HepG2 (cell line): ENCODE measurements around the gene PPP1CA. TPM values are rescaled to one million over a fixed set of nuclear protein-coding genes. Genes with fewer than 3 reads are reported as not detected.

Experiments
- EEA1 ChIP-seq: sonication (generic); formaldehyde crosslinking; IDR thresholded peaks from 2 replicates; pipeline ENCODE4 v1.5.1; 2020; ENCODE audit warnings: mild to moderate bottlenecking, missing genetic modification reagents, borderline replicate concordance
- ELF1 ChIP-seq: sonication (generic); formaldehyde crosslinking; IDR thresholded peaks from 2 replicates; pipeline ENCODE4 v1.4.0; 2020; ENCODE audit warnings: missing genetic modification reagents
- GTF2F1 ChIP-seq: fragments of 150-350 bp; IDR thresholded peaks from 2 replicates; pipeline ENCODE4 v1.6.1; 2014; ENCODE audit warnings: low read length
- HMGA1 ChIP-seq: sonication (generic); formaldehyde crosslinking; conservative IDR thresholded peaks from 2 replicates; pipeline ENCODE4 v1.4.0; 2020; ENCODE audit warnings: missing genetic modification reagents
- HNRNPL ChIP-seq: fragments of 200-400 bp; formaldehyde crosslinking; IDR thresholded peaks from 2 replicates; pipeline ENCODE4 v1.6.1; 2017; ENCODE audit warnings: mild to moderate bottlenecking, low read depth, low read length
- MIXL1 ChIP-seq: IDR thresholded peaks from 2 replicates; pipeline ENCODE4 v1.6.1; 2016
- PHF8 ChIP-seq: sonication (generic); formaldehyde crosslinking; IDR thresholded peaks from 2 replicates; pipeline ENCODE4 v1.5.0; 2020; ENCODE audit warnings: missing genetic modification reagents
- SMAD1 ChIP-seq: sonication (generic); formaldehyde crosslinking; IDR thresholded peaks from 2 replicates; pipeline ENCODE4 v1.4.0; 2020; ENCODE audit warnings: missing genetic modification reagents, low read depth, mild to moderate bottlenecking, borderline replicate concordance
- STAT5B ChIP-seq: sonication (generic); formaldehyde crosslinking; IDR thresholded peaks from 2 replicates; pipeline ENCODE4 v1.4.0; 2020; ENCODE audit warnings: missing genetic modification reagents
- YY1 ChIP-seq: IDR thresholded peaks from 2 replicates; pipeline ENCODE4 v1.6.1; 2011; ENCODE audit warnings: low read length, low read depth, moderate library complexity, mild to moderate bottlenecking; ENCODE audit not compliant: insufficient read depth, insufficient replicate concordance
- ZNF121 ChIP-seq: sonication (generic); formaldehyde crosslinking; IDR thresholded peaks from 2 replicates; pipeline ENCODE4 v1.5.0; 2020; ENCODE audit warnings: mild to moderate bottlenecking, missing genetic modification reagents
- ZNF260 ChIP-seq: sonication (generic); formaldehyde crosslinking; IDR thresholded peaks from 2 replicates; pipeline ENCODE4 v1.4.0; 2020; ENCODE audit warnings: missing genetic modification reagents, low read depth, mild to moderate bottlenecking, borderline replicate concordance
- ZNF567 ChIP-seq: sonication (generic); formaldehyde crosslinking; IDR thresholded peaks from 2 replicates; pipeline ENCODE4 v1.8.1; 2023; ENCODE audit warnings: mild to moderate bottlenecking, missing genetic modification reagents, borderline replicate concordance
- ZNF629 ChIP-seq: sonication (generic); formaldehyde crosslinking; conservative IDR thresholded peaks from 2 replicates; pipeline ENCODE4 v1.5.0; 2020; ENCODE audit warnings: missing genetic modification reagents
- ZNF672 ChIP-seq: sonication (generic); formaldehyde crosslinking; IDR thresholded peaks from 2 replicates; pipeline ENCODE4 v1.8.1; 2022; ENCODE audit warnings: missing genetic modification reagents
- polyA plus RNA-seq, 8 experiments: library from polyadenylated mRNA; depleted of rRNA in 3 of 8; stranded (reverse) in 7 of 8; unstranded in 1 of 8; fragments of >200 nt; fragmentation: Illumina TruSeq in 4 of 8; extraction: Trizol in 4 of 8; gene quantifications; 2 replicates each; pipeline versions ENCODE4 v1.2.1 to v1.2.3, GENCODE V29; 2011 to 2016; ENCODE audit warnings: low read depth in 4 of 8, missing spikeins in 1 of 8, mixed read lengths in 1 of 8; ENCODE audit not compliant: insufficient read depth in 1 of 8
- total RNA-seq, 5 experiments: library from RNA; depleted of rRNA; stranded (reverse); fragments of >200 nt; fragmentation: Illumina TruSeq; extraction: Trizol; gene quantifications; 2 replicates each; pipeline ENCODE4 v1.2.3, GENCODE V29; 2016; ENCODE audit warnings: low read depth in 1 of 5
- TF ChIP-seq, protein P1 (sequence below): sonication (generic); formaldehyde crosslinking; IDR thresholded peaks from 2 replicates; pipeline ENCODE4 v1.8.0; 2023; ENCODE audit warnings: mild to moderate bottlenecking, missing genetic modification reagents
- TF ChIP-seq, protein P2 (sequence below): IDR thresholded peaks from 2 replicates; pipeline ENCODE4 v1.6.1; 2016; ENCODE audit warnings: low read depth
- TF ChIP-seq, protein P3 (sequence below): conservative IDR thresholded peaks from 2 replicates; pipeline ENCODE4 v1.6.1; 2018; ENCODE audit warnings: missing genetic modification reagents
- TF ChIP-seq, protein P4 (sequence below): sonication (generic); formaldehyde crosslinking; IDR thresholded peaks from 2 replicates; pipeline ENCODE4 v1.4.0; 2020; ENCODE audit warnings: missing genetic modification reagents, borderline replicate concordance
- TF ChIP-seq, protein P5 (sequence below): sonication (generic); formaldehyde crosslinking; IDR thresholded peaks from 2 replicates; pipeline ENCODE4 v1.9.0; 2022; ENCODE audit warnings: missing genetic modification reagents, mild to moderate bottlenecking, borderline replicate concordance

PPP1CA gene
- total and polyA plus RNA-seq, 2 of the 13 experiments (the other 11 are each of a cell fraction or from before 2014, with no cell fraction given) = 149 to 170 TPM

DNA sequence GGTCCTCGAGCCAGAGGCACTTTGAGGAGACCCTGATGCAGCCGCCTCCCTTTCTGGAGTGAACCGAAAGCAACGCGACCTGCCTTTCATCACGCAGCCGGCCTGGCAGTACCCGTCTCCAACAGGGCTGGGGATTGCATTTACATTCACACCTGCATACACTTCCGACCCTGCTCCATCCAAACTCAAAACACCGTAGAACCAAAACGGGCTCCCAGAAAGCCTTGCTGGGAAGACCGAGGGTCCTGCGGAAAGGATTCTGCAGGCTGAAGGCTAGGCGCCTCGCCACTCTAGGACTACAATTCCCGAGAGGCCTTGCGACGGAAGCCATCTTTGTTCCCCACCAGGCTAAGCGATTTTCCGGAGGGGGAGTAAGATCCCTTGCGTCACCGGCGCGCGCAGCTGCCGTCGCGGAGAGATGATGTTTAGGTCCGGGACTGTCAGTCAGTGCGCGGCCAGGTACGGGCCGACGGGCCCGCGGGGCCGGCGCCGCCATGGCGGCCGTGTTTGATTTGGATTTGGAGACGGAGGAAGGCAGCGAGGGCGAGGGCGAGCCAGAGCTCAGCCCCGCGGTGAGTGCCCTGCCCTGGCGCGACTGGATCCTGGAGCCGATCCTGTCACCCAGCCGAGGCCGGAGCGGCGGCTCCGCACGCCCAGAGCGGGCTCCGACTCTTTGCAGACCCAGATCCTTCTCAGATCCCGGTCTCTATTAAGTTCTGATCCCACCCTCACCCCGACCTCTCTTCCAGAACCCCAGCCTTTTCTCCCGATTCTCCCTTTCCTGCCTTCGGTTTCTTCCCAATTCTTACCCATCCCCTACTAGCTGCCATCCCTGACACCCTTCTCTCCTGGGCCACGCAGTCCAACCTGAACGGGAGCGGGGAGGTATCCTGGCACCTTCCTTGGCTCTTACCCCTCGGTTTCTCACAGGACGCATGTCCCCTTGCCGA lies 26.7 kb upstream of the PPP1CA start, which contains the start of gene RPS6KB2 (continued):
- TF ChIP-seq, protein P1, sequence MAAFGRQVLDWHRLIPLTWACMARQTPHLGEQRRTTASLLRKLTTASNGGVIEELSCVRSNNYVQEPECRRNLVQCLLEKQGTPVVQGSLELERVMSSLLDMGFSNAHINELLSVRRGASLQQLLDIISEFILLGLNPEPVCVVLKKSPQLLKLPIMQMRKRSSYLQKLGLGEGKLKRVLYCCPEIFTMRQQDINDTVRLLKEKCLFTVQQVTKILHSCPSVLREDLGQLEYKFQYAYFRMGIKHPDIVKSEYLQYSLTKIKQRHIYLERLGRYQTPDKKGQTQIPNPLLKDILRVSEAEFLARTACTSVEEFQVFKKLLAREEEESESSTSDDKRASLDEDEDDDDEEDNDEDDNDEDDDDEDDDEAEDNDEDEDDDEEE (CRISPR knock-in tag) = peak; percentile 40; the same call in 1 of the 2 replicates
- TF ChIP-seq MIXL1 (CRISPR knock-in tag) (0 out of 2 replicates have a peak, but pooled peaks have one; percentile 58), ZNF121 (no peak), ZNF672 (CRISPR knock-in tag) (no peak), GTF2F1 (no peak), ZNF260 (CRISPR knock-in tag) (no peak), PHF8 (peak; percentile 84), HNRNPL (0 out of 2 replicates have a peak, but pooled peaks have one; percentile 17), STAT5B (CRISPR knock-in tag) (0 out of 2 replicates have a peak, but pooled peaks have one; percentile 39), HMGA1 (CRISPR knock-in tag) (no peak), ELF1 (peak; percentile 92), ZNF629 (CRISPR knock-in tag) (0 out of 2 replicates have a peak, but pooled peaks have one; percentile 23), ZNF567 (peak; percentile 88; the same call in 1 of the 2 replicates), SMAD1 (CRISPR knock-in tag) (peak; percentile 43; the same call in 1 of the 2 replicates), EEA1 (CRISPR knock-in tag) (no peak), YY1 (peak; percentile 99)
- TF ChIP-seq, protein P2, sequence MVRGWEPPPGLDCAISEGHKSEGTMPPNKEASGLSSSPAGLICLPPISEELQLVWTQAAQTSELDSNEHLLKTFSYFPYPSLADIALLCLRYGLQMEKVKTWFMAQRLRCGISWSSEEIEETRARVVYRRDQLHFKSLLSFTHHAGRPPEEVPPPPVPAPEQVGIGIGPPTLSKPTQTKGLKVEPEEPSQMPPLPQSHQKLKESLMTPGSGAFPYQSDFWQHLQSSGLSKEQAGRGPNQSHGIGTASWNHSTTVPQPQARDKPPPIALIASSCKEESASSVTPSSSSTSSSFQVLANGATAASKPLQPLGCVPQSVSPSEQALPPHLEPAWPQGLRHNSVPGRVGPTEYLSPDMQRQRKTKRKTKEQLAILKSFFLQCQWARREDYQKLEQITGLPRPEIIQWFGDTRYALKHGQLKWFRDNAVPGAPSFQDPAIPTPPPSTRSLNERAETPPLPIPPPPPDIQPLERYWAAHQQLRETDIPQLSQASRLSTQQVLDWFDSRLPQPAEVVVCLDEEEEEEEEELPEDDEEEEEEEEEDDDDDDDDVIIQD = no peak
- TF ChIP-seq, protein P3, sequence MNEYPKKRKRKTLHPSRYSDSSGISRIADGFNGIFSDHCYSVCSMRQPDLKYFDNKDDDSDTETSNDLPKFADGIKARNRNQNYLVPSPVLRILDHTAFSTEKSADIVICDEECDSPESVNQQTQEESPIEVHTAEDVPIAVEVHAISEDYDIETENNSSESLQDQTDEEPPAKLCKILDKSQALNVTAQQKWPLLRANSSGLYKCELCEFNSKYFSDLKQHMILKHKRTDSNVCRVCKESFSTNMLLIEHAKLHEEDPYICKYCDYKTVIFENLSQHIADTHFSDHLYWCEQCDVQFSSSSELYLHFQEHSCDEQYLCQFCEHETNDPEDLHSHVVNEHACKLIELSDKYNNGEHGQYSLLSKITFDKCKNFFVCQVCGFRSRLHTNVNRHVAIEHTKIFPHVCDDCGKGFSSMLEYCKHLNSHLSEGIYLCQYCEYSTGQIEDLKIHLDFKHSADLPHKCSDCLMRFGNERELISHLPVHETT (CRISPR knock-in tag) = peak; percentile 89; the same call in 1 of the 2 replicates
- TF ChIP-seq, protein P4, sequence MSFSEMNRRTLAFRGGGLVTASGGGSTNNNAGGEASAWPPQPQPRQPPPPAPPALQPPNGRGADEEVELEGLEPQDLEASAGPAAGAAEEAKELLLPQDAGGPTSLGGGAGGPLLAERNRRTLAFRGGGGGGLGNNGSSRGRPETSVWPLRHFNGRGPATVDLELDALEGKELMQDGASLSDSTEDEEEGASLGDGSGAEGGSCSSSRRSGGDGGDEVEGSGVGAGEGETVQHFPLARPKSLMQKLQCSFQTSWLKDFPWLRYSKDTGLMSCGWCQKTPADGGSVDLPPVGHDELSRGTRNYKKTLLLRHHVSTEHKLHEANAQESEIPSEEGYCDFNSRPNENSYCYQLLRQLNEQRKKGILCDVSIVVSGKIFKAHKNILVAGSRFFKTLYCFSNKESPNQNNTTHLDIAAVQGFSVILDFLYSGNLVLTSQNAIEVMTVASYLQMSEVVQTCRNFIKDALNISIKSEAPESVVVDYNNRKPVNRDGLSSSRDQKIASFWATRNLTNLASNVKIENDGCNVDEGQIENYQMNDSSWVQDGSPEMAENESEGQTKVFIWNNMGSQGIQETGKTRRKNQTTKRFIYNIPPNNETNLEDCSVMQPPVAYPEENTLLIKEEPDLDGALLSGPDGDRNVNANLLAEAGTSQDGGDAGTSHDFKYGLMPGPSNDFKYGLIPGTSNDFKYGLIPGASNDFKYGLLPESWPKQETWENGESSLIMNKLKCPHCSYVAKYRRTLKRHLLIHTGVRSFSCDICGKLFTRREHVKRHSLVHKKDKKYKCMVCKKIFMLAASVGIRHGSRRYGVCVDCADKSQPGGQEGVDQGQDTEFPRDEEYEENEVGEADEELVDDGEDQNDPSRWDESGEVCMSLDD (CRISPR knock-in tag) = no peak
- TF ChIP-seq, protein P5, sequence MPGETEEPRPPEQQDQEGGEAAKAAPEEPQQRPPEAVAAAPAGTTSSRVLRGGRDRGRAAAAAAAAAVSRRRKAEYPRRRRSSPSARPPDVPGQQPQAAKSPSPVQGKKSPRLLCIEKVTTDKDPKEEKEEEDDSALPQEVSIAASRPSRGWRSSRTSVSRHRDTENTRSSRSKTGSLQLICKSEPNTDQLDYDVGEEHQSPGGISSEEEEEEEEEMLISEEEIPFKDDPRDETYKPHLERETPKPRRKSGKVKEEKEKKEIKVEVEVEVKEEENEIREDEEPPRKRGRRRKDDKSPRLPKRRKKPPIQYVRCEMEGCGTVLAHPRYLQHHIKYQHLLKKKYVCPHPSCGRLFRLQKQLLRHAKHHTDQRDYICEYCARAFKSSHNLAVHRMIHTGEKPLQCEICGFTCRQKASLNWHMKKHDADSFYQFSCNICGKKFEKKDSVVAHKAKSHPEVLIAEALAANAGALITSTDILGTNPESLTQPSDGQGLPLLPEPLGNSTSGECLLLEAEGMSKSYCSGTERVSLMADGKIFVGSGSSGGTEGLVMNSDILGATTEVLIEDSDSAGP = peak; percentile 68; the same call in 1 of the 2 replicates
